Right atrium auricular region (tissue), 2 donors: ENCODE measurements around the gene CYP46A1. TPM values are rescaled to one million over a fixed set of nuclear protein-coding genes. Genes with fewer than 3 reads are reported as not detected.

Source experiments
- DNase-seq: peaks from one replicate; pipeline ENCODE4 v3.0.0-alpha.2; 2019; ENCODE audit warnings: low spot score
- H3K27ac ChIP-seq, 2 donors: fragments of 200-600 bp; sonication (generic); 1 replicate in 1 of 2; 2 replicates in 1 of 2; pipeline ENCODE4 v1.5.1; 2016 to 2019
- H3K27me3 ChIP-seq, 2 donors: fragments of 200-600 bp; sonication (generic); one replicate each; pipeline versions ENCODE4 v1.5.1 to v1.6.0; 2017 to 2019
- H3K36me3 ChIP-seq: fragments of 200-600 bp; sonication (generic); one replicate; pipeline ENCODE4 v1.5.1; 2016
- H3K4me1 ChIP-seq, 2 donors: fragments of 200-600 bp; sonication (generic); one replicate each; pipeline versions ENCODE4 v1.5.1 to v1.6.0; 2017 to 2019
- H3K4me3 ChIP-seq, 2 donors: fragments of 200-600 bp; sonication (generic); 1 replicate in 1 of 2; 2 replicates in 1 of 2; pipeline ENCODE4 v1.5.1; 2017 to 2019; ENCODE audit warnings: mild to moderate bottlenecking in 1 of 2, moderate library complexity in 1 of 2
- H3K9me3 ChIP-seq, 2 donors: fragments of 200-600 bp; sonication (generic); one replicate each; pipeline ENCODE4 v1.5.1; 2019
- CTCF ChIP-seq, 2 donors: fragments of 200-600 bp; sonication (generic); IDR thresholded peaks; one replicate each; pipeline ENCODE4 v1.5.1; 2019; ENCODE audit warnings: antibody characterized with exemption in 2 of 2
- total RNA-seq, 2 donors: library from RNA; depleted of rRNA; stranded (reverse); fragments of >200 nt; gene quantifications; one replicate each; pipeline ENCODE4 v1.1.0, GENCODE V29; 2016

The CYP46A1 gene
- total RNA-seq, 2 donors from 2014 or later, result 1.4 to 6.9 TPM

GRCh38 chr14:99679996-99680395 lies 4.1 kb upstream of the CYP46A1 start:
- H3K9me3 ChIP-seq, result peaks cover 4 to 12% of the 10 kb centered on the region in 2 donors
- H3K27me3 ChIP-seq, result no peaks in the 10 kb centered on the region
- H3K4me1 ChIP-seq, result peaks cover 0 to 23% of the 10 kb centered on the region in 2 donors
- no peak for DNase-seq
- H3K27ac ChIP-seq, result no peak overlapping the region
- TF ChIP-seq CTCF (IDR thresholded peaks at IDR 0.05), result no peak
- no peaks in the 10 kb centered on the region for H3K36me3 ChIP-seq
- H3K4me3 ChIP-seq, result no peak overlapping the region

GRCh38 chr14:99681101-99681831 lies 2.8 kb upstream of the CYP46A1 start:
- Histone ChIP-seq H3K27ac (no peak overlapping the region), H3K36me3 (no peaks in the 10 kb centered on the region), H3K4me3 (no peak overlapping the region), H3K27me3 (no peaks in the 10 kb centered on the region), H3K4me1 (peaks cover 0 to 23% of the 10 kb centered on the region in 2 donors), H3K9me3 (peaks cover 4 to 12% of the 10 kb centered on the region in 2 donors)
- no peak for TF ChIP-seq CTCF (IDR thresholded peaks at IDR 0.05)
- DNase-seq, result no peak

- Histone ChIP-seq H3K4me1 (peaks cover 0 to 23% of the 10 kb centered on the region in 2 donors), H3K27ac (no peak overlapping the region), H3K27me3 (no peaks in the 10 kb centered on the region), H3K36me3 (no peaks in the 10 kb centered on the region), H3K9me3 (peaks cover 4 to 12% of the 10 kb centered on the region in 2 donors), H3K4me3 (no peak overlapping the region)
- TF ChIP-seq CTCF (IDR thresholded peaks at IDR 0.05), result no peak
- DNase-seq, result no peak
These were observed 2.3 kb upstream of the CYP46A1 start for GRCh38 chr14:99681832-99682148.

GRCh38 chr14:99682809-99683618 lies 1.1 kb upstream of the CYP46A1 start:
- Histone ChIP-seq H3K36me3 (no peaks in the 10 kb centered on the region), H3K9me3 (peaks cover 0 to 8% of the 10 kb centered on the region in 2 donors), H3K4me1 (peaks cover 0 to 16% of the 10 kb centered on the region in 2 donors), H3K4me3 (peak overlapping the region; percentile 68 to 86), H3K27me3 (no peaks in the 10 kb centered on the region), H3K27ac (peak overlapping the region; percentile 84 to 86)
- peak; percentile 97 for TF ChIP-seq CTCF (IDR thresholded peaks at IDR 0.05)
- peak; percentile 81 for DNase-seq

DNA sequence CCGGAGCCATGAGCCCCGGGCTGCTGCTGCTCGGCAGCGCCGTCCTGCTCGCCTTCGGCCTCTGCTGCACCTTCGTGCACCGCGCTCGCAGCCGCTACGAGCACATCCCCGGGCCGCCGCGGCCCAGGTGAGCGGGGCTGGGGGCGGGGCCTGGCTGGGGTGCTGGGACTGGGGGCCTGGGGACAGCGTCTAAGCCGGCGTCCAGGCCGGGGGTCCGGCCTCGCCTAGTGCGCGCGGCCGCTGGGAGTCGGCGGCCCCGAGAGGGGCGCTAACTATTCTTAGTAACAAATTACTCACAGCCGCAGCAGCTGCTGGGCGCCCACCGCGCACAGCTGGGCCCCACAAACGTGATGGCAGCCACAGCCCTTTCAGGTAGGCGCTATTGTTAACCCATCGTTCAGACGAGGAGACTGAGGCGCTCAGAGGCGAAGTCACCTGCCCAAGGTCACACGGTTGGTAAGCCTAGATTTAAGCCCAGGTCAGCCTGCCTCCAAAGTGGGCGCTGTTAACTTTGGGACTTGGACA lies 374 bp downstream of the CYP46A1 start:
- H3K4me1 ChIP-seq, result peaks cover 0 to 16% of the 10 kb centered on the region in 2 donors
- DNase-seq, result no peak
- H3K9me3 ChIP-seq, result no peaks in the 10 kb centered on the region
- no peaks in the 10 kb centered on the region for H3K36me3 ChIP-seq
- TF ChIP-seq CTCF (IDR thresholded peaks at IDR 0.05), result no peak
- peak overlapping the region; percentile 61 to 66 for H3K27ac ChIP-seq
- H3K27me3 ChIP-seq, result no peaks in the 10 kb centered on the region
- peak overlapping the region; percentile 46 to 71 for H3K4me3 ChIP-seq
